GM23338 (cell line): ENCODE data around the gene TAMM41. TPM values are rescaled to one million over a fixed set of nuclear protein-coding genes. Genes with fewer than 3 reads are reported as not detected.

ENCODE experiments used
- ATAC-seq: fragments of 200-7000 bp; cut with Tn5 transposase; 3 replicates; pipeline ENCODE4 v1.9.1; 2020
- DNase-seq: peaks from one replicate; pipeline ENCODE4 v3.0.0-alpha.2; 2015; ENCODE audit warnings: low spot score
- H2AFZ ChIP-seq: fragments of 200-600 bp; sonication (generic); 2 replicates; pipeline ENCODE4 v1.8.0; 2016; ENCODE audit warnings: antibody characterized with exemption, mild to moderate bottlenecking, moderate library complexity
- H3F3A ChIP-seq: fragments of 200-600 bp; sonication (generic); replicated peaks from 2 replicates; pipeline ENCODE4 v1.8.0; 2017; ENCODE audit warnings: antibody characterized with exemption, mixed run types, low read depth
- H3K27ac ChIP-seq: fragments of 200-600 bp; sonication (generic); 2 replicates; pipeline ENCODE4 v1.6.1; 2016; ENCODE audit warnings: low read depth
- H3K27me3 ChIP-seq: fragments of 200-600 bp; sonication (generic); 2 replicates; pipeline ENCODE4 v1.8.0; 2016; ENCODE audit warnings: mild to moderate bottlenecking, mixed run types, moderate library complexity; ENCODE audit not compliant: insufficient read depth
- H3K36me3 ChIP-seq: fragments of 200-600 bp; sonication (generic); 2 replicates; pipeline ENCODE4 v1.8.0; 2016; ENCODE audit warnings: mild to moderate bottlenecking; ENCODE audit not compliant: insufficient read depth
- H3K4me1 ChIP-seq: fragments of 200-600 bp; sonication (generic); 2 replicates; pipeline ENCODE4 v1.8.0; 2016; ENCODE audit warnings: mild to moderate bottlenecking, moderate library complexity; ENCODE audit not compliant: insufficient read depth
- H3K4me2 ChIP-seq: fragments of 200-600 bp; sonication (generic); 2 replicates; pipeline ENCODE4 v1.7.1; 2017; ENCODE audit warnings: mixed run types
- H3K4me3 ChIP-seq: fragments of 200-600 bp; sonication (generic); 2 replicates; pipeline ENCODE4 v1.6.1; 2016; ENCODE audit warnings: mixed run types
- H3K79me2 ChIP-seq: fragments of 200-600 bp; sonication (generic); replicated peaks from 2 replicates; pipeline ENCODE4 v1.8.0; 2017; ENCODE audit warnings: mild to moderate bottlenecking; ENCODE audit not compliant: insufficient read depth
- H3K9me2 ChIP-seq: fragments of 200-600 bp; sonication (generic); 2 replicates; pipeline ENCODE4 v1.8.0; 2017; ENCODE audit not compliant: insufficient read depth
- H4K20me1 ChIP-seq: fragments of 200-600 bp; sonication (generic); replicated peaks from 2 replicates; pipeline ENCODE4 v1.8.0; 2017; ENCODE audit warnings: mild to moderate bottlenecking; ENCODE audit not compliant: insufficient read depth
- H3K27ac Mint-ChIP-seq: 2 replicates; pipeline ENCODE4 v1.8.0; 2020; ENCODE audit warnings: inconsistent platforms, mild to moderate bottlenecking, moderate library complexity, mixed read lengths
- H3K27me3 Mint-ChIP-seq: 3 replicates; pipeline ENCODE4 v1.8.0; 2022; ENCODE audit warnings: low read depth, mild to moderate bottlenecking, moderate library complexity, mixed read lengths, inconsistent platforms; ENCODE audit not compliant: insufficient read depth, poor library complexity
- H3K36me3 Mint-ChIP-seq: 3 replicates; pipeline ENCODE4 v1.8.0; 2021; ENCODE audit warnings: low read depth, mild to moderate bottlenecking, inconsistent platforms, moderate library complexity, mixed read lengths
- H3K4me1 Mint-ChIP-seq: 3 replicates; pipeline ENCODE4 v1.8.0; 2020; ENCODE audit warnings: mild to moderate bottlenecking, inconsistent platforms, mixed read lengths
- H3K4me3 Mint-ChIP-seq: 3 replicates; pipeline ENCODE4 v1.8.0; 2021; ENCODE audit warnings: moderate library complexity, mild to moderate bottlenecking, inconsistent platforms, mixed read lengths
- H3K9me3 Mint-ChIP-seq: 3 replicates; pipeline ENCODE4 v1.8.0; 2020; ENCODE audit warnings: moderate library complexity, mild to moderate bottlenecking, inconsistent platforms, mixed read lengths
- CREB1 ChIP-seq: fragments of 250-450 bp; sonication (Bioruptor Pico); IDR thresholded peaks from 2 replicates; pipeline ENCODE4 v1.5.0; 2020; ENCODE audit warnings: low read depth, mild to moderate bottlenecking, moderate library complexity
- ETS1 ChIP-seq: IDR thresholded peaks from 2 replicates; pipeline ENCODE4 v1.6.1; 2016; ENCODE audit warnings: antibody characterized with exemption
- EZH2 ChIP-seq: fragments of 200-600 bp; sonication (generic); IDR thresholded peaks from one replicate; pipeline ENCODE4 v1.8.0; 2017; ENCODE audit warnings: antibody characterized with exemption, mild to moderate bottlenecking, low read depth; ENCODE audit not compliant: unreplicated experiment
- EZH2phosphoT487 ChIP-seq: fragments of 200-600 bp; sonication (generic); IDR thresholded peaks from one replicate; pipeline ENCODE4 v1.8.1; 2018; ENCODE audit warnings: antibody characterized with exemption; ENCODE audit not compliant: unreplicated experiment
- JUNB ChIP-seq: IDR thresholded peaks from one replicate; pipeline ENCODE4 v1.6.1; 2016; ENCODE audit warnings: antibody characterized with exemption; ENCODE audit not compliant: unreplicated experiment
- NANOG ChIP-seq: IDR thresholded peaks from 2 replicates; pipeline ENCODE4 v1.6.1; 2016; ENCODE audit warnings: antibody characterized with exemption, borderline replicate concordance
- POLR2AphosphoS5 ChIP-seq: IDR thresholded peaks from 2 replicates; pipeline ENCODE4 v1.6.1; 2016; ENCODE audit warnings: antibody characterized with exemption, low read depth
- REST ChIP-seq: IDR thresholded peaks from one replicate; pipeline ENCODE4 v1.6.1; 2018; ENCODE audit warnings: antibody characterized with exemption; ENCODE audit not compliant: unreplicated experiment
- STAT1 ChIP-seq: IDR thresholded peaks from one replicate; pipeline ENCODE4 v1.6.1; 2016; ENCODE audit warnings: antibody characterized with exemption; ENCODE audit not compliant: unreplicated experiment
- ZNF114 ChIP-seq: fragments of 250-450 bp; sonication (Bioruptor Pico); IDR thresholded peaks from 2 replicates; pipeline ENCODE4 v1.5.0; 2020; ENCODE audit warnings: mild to moderate bottlenecking, moderate library complexity
- ZNF331 ChIP-seq: fragments of 250-450 bp; sonication (Bioruptor Pico); IDR thresholded peaks from 2 replicates; pipeline ENCODE4 v1.5.0; 2020; ENCODE audit warnings: low read depth, mild to moderate bottlenecking, moderate library complexity
- ZNF462 ChIP-seq: fragments of 250-450 bp; sonication (Bioruptor Pico); IDR thresholded peaks from 2 replicates; pipeline ENCODE4 v1.5.0; 2020; ENCODE audit warnings: mild to moderate bottlenecking, moderate library complexity
- long read RNA-seq: library from polyadenylated mRNA; unstranded; transcript quantifications from one replicate; pipeline ENCODE4 v2.0.0, GENCODE V29; 2020; ENCODE audit not compliant: unreplicated experiment
- polyA plus RNA-seq: library from polyadenylated mRNA; unstranded; fragments of >200 nt; fragmentation: Nextera tagmentation; extraction: Ambion mirVana; gene quantifications from 2 replicates; pipeline ENCODE4 v1.2.1, GENCODE V29; 2016
- total RNA-seq: library from RNA; depleted of rRNA; stranded (reverse); fragments of >200 nt; shearing (Covaris generic); gene quantifications from 2 replicates; pipeline ENCODE4 v1.2.3, GENCODE V29; 2014; rRNA removed

TAMM41 gene
- total RNA-seq (8.9 and 12.9 TPM in 2 replicates), polyA plus RNA-seq (18.0 and 19.2 TPM in 2 replicates)
- long read RNA-seq, transcript TAMM41-206 (8 exons, 1,213 nt), result major isoform, 30 of 37 reads
- long read RNA-seq, partial matches to known transcripts, result 1 of 37 reads
- long read RNA-seq, other reads (novel, unspliced or antisense), result 5 of 37 reads

- Histone ChIP-seq H3K27me3 (peaks cover 11% of the 10 kb centered on the region), H3K9me2 (no peaks in the 10 kb centered on the region), H3K4me1 (peaks cover 15% of the 10 kb centered on the region; the same call in 1 of the 2 replicates), H4K20me1 (no peaks in the 10 kb centered on the region), H3F3A (no peaks in the 10 kb centered on the region), H3K36me3 (no peaks in the 10 kb centered on the region), H3K27ac (no peak within 1 kb of the TSS), H3K4me2 (peak within 1 kb of the TSS; percentile 94), H3K79me2 (peaks cover 19% of the 10 kb centered on the region; the same call in 1 of the 2 replicates), H3K4me3 (peak within 1 kb of the TSS; percentile 94), H2AFZ (peak within 1 kb of the TSS; percentile 98)
- DNase-seq, result peak; percentile 89
- peak within 1 kb of the TSS; percentile 84; the same call in 1 of the 2 replicates for H3K27ac Mint-ChIP-seq
- H3K36me3 Mint-ChIP-seq, result peaks cover 24% of the 10 kb centered on the region
- peaks cover 9% of the 10 kb centered on the region for H3K27me3 Mint-ChIP-seq
- H3K4me3 Mint-ChIP-seq, result peak within 1 kb of the TSS; percentile 100
- peaks cover 14% of the 10 kb centered on the region for H3K4me1 Mint-ChIP-seq
- peak; percentile 98 for ATAC-seq
- no peaks in the 10 kb centered on the region; the same call in 2 of the 3 replicates for H3K9me3 Mint-ChIP-seq
- no peak for TF ChIP-seq NANOG
- peak; percentile 91 for TF ChIP-seq POLR2AphosphoS5
- TF ChIP-seq ETS1, result peak; percentile 83
- TF ChIP-seq JUNB, result no peak
- no peak for TF ChIP-seq EZH2phosphoT487
- TF ChIP-seq CREB1, result peak; percentile 50; the same call in 1 of the 2 replicates
- TF ChIP-seq ZNF114 (CRISPR knock-in tag), result no peak
- TF ChIP-seq ZNF331 (CRISPR knock-in tag), result no peak
- TF ChIP-seq EZH2, result no peak
- no peak for TF ChIP-seq REST
- no peak for TF ChIP-seq STAT1
- no peak for TF ChIP-seq ZNF462
Measured at GRCh38 chr3:11846281-11847266, at the start of gene TAMM41. TSS of gene TAMM41 (minus strand) at chr3:11846885. CDS start at chr3:11846636, 249 bp downstream.
